OCI-M1 (cell line): ENCODE results near the gene ABCA1.
A peak's percentile ranks its signal among the peaks of the same experiment; 100 is the strongest.

ENCODE experiments used
- DNase-seq: peaks from one replicate; lab custom pipeline; 2025; lab: John Stamatoyannopoulos, UW

ABCA1 gene

DNA sequence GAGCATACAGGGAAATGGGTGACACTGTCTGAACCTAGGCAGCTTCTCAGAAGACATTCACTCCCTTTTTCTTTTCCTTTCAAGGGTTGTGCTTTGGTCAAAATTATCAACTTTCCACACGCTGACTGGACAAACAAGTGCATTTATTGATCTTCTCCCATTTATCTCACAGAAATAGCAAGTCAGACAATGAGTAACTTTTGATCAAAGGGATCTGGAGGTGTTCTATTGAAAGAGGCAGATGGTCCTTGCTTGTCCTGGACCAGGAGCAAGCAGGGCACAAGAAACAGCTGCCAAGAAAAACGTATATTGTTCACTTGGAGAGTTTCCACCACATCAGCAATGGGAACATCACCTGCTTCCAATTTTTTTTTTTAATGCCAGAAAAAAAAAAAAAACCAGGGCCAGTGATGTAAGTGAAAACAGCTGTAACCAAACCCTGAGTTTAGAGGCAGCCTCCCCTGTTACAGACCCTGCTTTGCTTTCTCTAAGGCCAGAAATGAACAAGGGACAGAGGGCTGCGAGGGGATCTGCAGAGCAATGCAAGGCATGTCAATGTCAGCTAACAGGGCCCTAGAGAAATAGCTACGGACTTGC, 84.2 kb downstream of the ABCA1 start:
- no peak for DNase-seq

DNA sequence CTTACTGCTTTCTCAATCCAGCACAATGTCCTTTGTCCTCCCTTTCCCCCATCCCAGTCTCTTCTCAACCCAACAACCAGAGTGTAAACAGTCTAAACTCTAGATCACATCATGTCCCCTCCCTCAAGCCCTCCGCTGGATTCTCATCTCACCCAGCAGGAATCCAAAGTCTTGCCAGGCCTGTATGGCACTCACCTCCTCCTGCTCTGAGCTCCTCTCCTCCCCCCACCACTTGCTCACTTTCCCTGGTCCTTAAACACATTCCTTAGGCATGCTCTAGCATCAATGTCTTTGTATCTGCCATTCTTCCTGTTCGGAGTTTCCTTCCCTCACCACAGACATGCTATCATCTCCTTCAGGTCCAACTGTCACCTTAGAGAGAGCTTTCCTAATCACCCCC, 85.3 kb downstream of the ABCA1 start:
- no peak for DNase-seq

DNA sequence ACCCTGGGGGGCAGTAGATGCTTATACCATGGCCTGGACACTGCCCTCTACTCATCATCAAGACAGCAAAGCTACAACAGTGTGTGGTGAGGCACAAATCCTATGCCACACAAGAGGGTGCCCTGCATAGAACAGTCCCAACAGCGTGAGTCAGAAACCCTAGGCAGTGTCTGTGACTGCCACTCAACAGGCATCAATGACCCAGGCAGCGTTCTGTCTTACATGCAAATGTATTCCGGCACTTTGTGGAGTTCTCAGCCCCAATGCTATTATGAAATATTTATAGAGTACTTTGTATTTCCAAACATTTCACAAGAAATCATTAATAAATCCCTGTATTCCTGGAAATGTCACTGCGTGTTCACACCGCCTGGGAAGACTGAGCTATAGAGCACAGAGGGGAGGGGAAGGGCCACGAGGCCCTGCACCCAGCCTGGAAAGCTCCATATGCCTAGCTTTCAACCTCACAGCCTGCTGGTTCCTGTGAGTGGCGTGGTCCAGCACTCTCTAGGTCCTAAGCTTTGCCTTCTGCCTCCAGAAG, 86.3 kb downstream of the ABCA1 start:
- no peak for DNase-seq

DNA sequence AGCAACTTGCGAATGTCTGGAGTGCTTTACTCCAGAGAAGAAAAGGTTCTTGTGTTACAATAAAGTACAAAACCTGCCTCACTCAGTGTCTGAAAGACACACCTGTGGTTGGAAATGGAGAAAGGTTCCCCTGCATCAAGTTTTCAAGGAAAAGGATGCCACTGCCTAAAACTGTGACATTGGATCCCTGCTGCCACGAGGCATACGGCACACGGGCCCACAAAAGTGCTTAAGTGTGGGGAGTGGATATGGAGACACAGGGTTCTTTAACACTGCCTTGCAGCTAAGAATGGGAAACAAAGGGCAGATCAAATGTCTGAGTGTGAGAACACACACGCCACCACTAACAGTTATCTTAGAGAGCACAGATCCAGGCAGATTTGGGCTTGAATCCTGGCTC, 89.0 kb downstream of the ABCA1 start:
- no peak for DNase-seq

DNA sequence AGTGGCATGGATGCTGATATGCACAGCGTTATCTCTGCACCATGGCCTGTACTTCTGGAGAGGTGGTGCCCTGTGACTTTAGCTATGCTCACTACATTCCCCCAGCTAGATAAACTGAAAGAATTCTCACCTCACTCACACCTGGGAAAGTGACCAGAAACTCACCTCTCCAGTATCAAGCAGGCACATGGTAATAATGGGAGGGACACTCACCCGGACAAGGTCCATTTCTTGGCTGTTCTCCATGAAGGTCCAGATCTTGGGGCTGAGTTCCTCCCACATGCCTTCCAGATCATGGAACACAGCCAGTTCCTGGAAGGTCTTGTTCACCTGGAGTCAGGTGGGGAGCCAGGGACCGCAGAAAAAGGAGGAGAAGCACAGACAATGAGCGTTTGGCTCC, 91.2 kb downstream of the ABCA1 start:
- no peak for DNase-seq

DNA sequence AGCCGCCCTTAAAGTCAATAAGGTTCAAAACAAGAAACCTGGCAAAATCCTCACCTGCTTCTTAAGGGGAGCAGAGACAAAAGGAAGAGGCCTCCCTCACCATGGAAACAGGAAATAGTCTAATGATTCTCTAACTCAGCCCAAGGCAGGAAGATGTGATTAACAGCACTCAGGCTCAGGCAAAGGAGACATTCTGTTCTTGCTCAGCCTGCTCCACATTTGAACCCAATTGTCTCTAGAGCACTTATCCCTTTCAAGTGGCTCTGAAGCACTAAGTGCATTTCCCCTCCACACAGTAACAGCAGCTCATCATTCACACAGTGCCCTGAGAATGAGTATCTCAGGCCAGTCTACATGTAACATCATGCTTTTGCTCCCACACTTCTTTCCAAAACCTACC, 91.7 kb downstream of the ABCA1 start:
- DNase-seq: no peak

DNA sequence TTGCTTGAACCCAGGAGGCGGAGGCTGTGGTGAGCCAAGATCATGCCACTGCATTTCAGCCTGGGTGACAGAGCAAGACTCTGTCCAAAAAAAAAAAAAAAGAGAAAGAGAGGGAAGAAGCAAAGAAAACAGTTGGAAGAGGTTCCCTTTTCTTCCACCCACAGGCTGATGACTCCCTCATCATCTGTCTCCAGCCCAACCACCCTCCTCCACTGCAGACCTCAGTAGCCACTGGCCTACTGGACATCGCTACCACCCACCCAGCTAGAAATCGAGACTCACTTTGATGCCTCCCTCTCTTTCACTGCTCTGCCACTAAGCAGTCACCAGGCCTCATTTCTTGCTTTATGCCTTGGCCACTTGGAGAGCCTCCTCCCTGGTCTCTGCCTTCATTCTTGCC, 92.8 kb downstream of the ABCA1 start:
- DNase-seq: peak; percentile 54

DNA sequence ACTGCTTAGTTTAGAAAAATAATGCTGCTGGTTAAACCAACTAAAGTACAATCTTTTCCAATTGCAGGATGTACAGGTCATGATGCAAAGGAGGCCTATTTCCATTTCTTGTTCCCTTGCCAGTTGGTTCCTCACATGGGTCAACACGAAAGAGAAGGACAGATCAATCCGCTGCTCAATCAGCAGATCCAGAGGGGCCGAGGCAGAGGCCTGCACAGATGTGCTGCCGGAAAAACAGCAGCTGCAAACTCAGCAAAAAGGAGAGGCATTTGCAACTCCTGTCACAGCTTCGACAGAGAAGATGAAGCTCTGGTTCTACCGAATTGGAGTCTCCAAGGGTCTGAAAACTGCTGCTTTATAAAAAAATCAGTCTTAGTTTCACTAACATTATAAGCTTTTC, 94.3 kb downstream of the ABCA1 start:
- no peak for DNase-seq

DNA sequence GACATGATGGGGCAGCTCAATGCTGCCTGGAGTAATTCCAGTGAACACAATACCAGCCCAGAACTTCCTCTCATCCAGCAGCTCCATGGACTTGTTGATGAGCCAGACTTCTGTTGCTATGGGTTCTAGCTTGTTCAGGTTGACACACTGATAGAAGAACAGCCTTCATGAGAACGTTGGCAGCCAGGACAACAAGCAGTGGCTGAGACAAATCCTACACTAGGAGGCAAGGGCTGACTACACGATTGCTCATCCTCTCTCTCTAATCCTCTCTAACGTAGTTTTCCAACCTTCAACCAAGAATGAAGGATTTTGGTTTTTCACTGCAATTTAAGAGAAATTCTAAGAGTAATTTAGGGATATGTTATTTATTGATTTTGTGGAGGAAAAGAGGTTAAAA, 96.3 kb downstream of the ABCA1 start:
- DNase-seq: no peak

DNA sequence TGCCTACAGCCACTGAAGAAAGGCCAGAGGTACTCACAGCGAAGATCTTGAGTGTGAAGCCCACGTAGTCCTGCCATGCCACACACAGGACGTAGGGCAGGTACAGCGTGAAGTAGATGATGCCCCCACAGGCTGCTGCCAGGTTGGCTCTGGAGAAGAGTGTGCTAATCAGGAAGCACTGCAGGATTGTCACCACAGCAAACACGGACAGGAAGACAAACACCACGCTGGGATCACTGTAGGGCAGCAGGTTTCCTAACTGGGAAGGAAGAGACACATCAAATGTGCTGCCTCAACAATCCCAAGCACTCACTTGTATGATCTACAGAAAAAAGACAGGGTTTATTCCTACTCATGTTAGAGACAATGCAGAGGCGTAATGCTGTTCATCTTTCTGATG, 101.0 kb downstream of the ABCA1 start:
- no peak for DNase-seq

DNA sequence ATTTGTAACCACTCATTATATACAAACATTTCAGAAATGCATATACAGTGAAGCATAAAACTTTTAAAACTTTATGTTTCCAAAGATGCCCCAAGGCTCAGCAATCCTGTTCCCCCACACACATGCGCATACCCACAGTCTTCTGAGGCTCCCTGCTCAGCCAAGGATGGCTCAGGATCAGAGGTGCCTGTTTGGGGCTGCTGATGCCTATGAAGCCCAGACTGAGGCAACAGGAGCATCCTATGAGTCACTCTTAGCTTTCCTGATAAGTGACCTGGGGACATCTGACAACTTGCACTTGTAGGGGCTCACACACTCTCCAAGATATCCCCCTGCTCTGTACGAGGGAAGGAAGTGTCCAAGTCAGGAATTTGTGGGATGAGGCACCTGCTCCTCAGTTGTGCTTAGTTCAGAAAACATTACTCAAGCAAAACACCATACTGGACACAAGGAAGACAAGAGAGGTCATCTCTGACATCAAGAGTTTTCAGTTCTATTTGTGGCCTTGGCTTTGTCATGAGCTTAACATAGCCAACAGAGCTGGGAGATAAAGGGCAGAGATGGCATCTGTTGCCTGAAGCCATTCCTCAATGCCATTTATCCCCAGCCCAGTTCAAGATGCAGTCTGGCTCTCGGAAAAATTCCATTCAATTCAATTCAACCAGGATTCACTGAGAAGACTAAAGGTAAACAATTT, 101.7 kb downstream of the ABCA1 start:
- DNase-seq: no peak

DNA sequence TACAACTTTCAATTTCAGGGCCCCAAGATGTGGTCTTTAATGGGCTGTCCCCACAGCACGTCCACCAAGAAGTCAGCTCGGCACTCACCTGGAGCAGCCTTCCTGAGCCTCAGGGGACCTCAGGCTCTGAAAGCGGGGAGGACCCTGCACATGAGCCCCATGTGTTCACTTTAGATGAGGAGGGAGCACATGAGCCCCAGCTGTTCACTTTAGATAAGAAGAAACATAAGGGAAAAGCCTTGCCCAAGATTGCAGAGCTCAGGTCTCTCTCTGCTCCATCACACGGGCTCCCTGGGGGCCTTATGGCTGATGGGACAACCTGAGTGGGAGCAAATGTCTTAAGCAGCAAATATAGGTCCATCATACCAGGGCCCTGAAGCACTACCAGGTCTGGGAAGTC, 107.6 kb downstream of the ABCA1 start:
- peak; percentile 15 for DNase-seq

DNA sequence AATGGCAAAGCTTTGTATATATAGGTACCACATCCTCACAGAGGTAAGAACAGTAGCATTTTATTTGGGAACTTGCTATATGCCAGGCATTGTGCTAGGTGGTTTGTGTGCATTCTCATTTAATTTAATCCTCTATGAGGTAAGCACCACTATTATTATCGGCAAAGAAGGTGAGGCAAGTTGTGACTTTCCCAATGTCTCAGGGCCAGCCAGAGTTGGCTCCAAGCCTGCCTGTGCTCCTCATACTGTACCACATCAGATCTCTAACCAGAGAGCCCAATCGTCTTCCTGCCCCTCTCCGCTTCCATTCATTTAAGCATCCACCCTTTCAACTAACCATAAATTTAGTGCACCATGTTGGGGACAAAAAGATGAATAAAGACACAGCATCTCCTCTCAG, 108.9 kb downstream of the ABCA1 start:
- DNase-seq: no peak

DNA sequence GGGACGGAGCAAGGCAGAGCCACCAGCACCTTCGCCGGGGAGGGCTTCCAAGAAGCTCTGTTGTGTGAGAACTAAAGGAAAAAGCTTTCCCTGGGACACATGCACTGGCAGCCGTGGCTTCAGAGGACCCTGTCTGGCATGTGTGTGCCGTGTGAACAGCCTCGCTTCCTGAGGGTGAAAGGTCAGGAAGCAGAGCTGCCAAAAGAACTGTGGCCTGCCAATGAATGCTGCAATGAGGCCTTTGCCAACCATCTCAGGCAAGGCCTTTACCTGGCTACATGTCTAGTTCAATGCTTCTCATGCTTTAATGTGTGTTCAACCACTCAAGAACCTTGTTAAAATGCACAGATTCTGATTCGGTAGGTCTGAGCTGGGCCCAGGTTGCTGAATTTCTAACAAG, 110.5 kb downstream of the ABCA1 start:
- no peak for DNase-seq

DNA sequence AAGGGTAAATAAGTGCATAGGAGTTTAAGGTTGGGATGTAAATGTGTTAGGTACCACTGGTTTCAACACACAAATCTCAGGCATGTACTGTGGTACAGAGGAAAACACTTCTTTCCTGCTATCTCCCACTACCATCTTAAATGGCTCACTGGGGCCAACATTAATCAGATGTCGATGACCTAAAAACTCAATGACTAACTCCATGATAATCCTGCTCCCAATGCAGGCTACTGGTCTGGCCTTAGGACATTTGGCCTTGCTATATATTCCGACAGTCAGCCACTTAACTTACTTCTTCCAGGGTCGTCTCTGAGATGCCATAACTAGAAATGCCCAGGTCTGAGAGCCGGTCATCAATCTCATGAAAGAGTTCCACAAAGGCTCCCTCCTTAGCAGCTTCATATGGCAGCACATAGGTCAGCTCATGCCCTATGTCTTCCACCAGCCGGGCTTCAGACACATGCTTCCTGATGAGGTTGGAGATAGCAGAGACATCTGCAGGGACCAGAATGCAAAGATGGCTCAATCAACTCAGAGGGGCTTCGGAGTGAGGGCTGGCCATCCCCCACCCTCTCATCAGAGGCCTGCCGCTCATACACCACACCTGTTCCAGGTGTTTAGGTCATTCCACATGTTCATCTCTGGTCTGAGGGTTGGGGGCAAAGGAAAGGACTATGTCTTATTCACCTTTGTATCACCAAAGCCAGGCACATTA, 111.9 kb downstream of the ABCA1 start:
- DNase-seq: no peak

DNA sequence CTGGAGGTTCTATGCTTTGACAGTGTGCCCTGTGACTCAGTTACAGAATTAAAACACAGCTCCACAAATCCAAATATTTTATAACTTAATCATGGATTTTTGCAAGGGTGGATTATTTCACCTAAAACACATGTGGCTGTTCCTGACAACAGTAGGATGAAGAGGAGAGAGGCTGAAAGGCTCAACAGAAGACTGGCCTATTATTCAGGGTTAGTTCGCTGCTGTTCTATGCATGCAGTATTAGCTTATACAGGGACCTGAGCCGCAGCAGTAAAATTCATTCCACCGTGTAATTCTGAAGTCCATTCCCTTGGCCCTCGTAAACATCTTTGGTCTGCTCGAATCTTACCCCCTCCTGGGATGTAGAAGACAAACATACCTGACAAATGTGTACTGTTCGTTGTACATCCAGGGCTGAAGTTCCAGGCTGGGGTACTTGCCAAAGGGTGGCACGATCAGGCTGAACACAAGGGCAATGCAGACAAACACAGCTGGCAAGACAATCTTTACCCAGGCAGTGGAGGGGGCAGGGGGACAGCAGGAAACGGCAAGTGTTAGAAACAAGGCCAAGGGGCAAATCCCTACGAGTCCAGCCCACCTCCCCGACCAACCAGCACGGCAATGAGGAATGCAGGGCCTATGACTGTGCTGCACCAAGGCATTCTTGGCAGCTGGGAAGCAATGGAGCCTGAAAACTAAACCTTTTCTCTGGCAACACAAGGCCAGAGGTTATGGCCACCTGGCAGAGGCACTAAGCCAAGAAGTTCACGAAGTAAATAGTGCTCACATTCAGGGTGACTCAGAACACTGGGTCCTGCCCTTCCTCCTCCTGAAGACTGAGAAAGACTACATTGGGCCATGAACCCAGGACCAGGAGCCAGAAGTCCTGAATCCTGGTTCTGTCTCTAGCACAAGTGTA, 117.3 kb downstream of the ABCA1 start:
- DNase-seq: no peak

DNA sequence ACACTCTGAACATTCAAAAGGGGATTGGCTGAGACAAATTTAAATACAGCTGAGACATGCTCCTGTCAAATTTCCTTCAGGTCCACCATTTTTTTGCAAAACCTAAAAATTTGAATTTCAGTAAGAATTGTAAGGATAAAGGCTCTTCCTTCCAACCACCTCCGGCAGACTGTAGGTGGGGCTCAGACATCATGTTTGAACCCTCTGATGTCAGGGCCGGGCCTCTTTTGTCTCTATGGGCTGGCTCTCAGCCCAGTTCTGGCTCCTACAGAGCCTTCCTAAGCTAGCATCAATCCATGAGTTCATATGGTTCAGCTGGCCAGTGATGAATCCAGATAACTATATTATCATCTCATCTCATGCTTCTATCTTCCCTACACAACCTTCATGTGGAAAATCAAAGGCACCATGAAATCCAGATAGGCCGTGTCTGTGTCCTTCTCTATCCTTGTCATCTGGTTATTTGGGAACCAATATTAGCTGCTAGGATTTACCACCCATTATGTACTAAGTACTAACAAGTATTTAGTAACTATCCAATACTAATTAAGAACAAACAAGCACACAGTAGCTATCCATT, 119.8 kb downstream of the ABCA1 start:
- peak; percentile 48 for DNase-seq

DNA sequence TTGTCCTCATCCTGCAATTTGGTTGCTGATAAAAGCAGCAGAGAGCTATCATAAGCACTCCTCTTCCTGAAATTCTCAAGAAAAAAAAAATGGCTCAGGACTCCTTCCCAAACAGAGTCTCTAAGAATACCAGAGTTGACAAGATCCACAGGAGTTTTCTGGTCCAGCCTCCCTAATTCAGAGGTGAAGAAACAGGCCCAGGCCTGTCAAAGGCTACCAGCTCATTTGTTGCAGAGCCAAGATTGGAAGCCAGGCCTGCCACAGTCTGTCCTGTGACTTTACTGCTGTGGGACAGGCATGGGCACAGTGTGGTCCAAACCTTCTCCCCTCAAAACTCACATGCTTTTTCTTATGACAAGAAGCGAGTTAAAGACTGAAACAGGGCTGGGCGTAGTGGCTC, 122.5 kb downstream of the ABCA1 start:
- no peak for DNase-seq

DNA sequence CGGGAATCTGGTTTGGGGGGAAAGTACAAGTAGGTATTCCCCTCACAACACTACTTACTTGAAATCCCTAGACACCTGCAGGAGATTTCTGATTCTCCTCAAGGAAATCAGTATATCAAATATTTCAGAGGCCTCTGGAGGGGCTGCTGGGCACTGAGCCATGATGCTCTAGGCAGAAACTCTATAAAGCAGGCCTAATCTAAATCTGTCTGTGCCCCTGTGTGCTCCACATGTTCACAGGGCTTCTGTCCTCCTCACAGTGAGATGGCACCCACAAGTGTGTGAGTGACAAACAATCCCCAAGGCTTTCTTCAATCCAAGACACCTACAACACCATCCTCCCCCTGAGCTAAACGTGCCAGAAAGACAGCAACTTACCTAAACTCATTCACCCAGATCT, 125.0 kb downstream of the ABCA1 start:
- DNase-seq: no peak

DNA sequence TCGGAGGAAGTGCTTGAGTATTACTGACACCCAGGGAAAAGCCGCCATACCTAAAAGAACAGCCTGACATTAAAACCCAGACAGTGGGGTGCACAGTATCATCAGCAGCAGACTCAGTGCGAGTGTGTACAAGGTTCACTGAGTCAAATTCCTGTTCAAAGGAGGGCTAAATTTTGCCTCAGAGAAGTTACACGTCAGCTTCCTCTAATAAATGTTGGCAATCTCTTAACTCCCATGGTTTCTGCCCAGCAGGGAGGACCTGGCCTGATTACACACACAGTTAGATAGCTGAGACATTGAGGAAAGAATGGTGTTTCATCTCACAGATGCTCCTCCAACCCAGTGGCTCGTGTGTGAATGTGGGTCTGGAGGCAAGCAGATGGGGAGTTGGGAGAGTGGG, 125.8 kb downstream of the ABCA1 start:
- DNase-seq: no peak

DNA sequence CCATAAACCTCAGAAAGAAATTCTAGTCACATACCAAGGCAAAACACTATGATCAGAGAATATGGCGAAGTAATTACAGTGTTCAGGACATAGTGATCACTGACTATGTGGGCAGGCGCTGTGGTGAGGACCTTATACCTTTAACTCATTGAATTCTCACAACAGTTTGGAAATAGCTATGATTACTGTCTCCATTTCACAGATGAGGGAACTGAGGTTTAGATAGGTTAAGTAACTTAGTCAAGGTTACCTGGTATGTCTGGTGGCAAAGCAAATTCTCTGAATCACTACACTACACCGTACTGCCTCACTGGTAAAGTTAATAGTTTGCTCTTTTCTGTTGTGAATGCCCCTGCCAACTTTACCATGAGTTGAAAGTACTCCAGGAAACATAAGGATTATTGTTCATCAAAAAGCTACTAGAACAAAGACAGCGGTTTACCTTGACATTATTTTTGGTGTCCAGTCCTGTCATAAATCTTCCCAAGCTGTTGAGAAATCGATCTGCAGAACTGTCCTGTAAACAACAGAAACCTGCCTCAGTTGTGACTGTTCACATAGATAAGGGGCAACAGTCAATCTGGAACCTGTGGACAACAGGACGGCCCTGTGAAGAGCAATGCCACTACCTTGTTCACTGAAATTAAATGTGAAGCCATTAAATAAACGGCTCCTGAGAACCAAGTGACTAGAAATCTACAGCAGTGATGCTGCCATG, 127.7 kb downstream of the ABCA1 start:
- no peak for DNase-seq
